ENCODE measurements around the gene NSUN4. TPM values are rescaled to one million over a fixed set of nuclear protein-coding genes. Genes with fewer than 3 reads are reported as not detected.
"Not testable (repeated sequence)": the region's sequence is repeated elsewhere in the genome, so short reads cannot be mapped to it uniquely, and the experiment has no call there.

The NSUN4 gene
- total and polyA plus RNA-seq, 10 donors: 7.2 to 35.2 (median 26.6) TPM

DNA sequence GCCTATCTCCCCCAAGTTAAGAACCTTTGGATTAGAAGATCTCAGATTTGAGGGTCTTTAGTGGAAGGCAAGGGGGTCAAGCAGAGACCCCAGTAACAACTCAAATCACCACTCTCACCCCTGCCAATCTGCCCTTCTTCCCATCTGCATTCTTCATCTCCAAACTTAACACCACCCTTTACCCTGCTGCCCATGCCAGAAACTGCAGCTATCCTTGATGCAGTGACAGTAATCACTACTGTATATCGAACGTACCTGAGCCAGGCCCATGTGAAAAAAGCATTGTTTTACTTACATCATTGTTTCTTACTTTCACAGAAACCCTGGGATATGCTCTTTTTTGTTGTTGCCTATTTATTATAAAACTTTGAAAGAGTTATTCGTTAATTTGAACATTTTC lies 26.5 kb downstream of the NSUN4 start:
- intact Hi-C loops (cut with DNase I; ENCODE audit: low total_unique reads): no loop called here
- no peak for DNase-seq
- H3K36me3 ChIP-seq: peaks cover 0 to 72% (median 45%) of the 10 kb centered on the region in 6 donors
- H3K27ac ChIP-seq: no peak overlapping the region
- no peak overlapping the region for H3K4me3 ChIP-seq
- TF ChIP-seq POLR2A (IDR thresholded peaks at IDR 0.05): no peak
- TF ChIP-seq, protein P1, sequence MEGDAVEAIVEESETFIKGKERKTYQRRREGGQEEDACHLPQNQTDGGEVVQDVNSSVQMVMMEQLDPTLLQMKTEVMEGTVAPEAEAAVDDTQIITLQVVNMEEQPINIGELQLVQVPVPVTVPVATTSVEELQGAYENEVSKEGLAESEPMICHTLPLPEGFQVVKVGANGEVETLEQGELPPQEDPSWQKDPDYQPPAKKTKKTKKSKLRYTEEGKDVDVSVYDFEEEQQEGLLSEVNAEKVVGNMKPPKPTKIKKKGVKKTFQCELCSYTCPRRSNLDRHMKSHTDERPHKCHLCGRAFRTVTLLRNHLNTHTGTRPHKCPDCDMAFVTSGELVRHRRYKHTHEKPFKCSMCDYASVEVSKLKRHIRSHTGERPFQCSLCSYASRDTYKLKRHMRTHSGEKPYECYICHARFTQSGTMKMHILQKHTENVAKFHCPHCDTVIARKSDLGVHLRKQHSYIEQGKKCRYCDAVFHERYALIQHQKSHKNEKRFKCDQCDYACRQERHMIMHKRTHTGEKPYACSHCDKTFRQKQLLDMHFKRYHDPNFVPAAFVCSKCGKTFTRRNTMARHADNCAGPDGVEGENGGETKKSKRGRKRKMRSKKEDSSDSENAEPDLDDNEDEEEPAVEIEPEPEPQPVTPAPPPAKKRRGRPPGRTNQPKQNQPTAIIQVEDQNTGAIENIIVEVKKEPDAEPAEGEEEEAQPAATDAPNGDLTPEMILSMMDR (IDR thresholded peaks at IDR 0.05 in 8 of 11, conservative IDR thresholded peaks at IDR 0.05 in 3 of 11): no peak
- no peak for TF ChIP-seq POLR2AphosphoS5 (IDR thresholded peaks at IDR 0.05)
- H3K27me3 ChIP-seq (replicated peaks in 1 of 7): no peaks in the 10 kb centered on the region
- H3K9me3 ChIP-seq: no peaks in the 10 kb centered on the region
- H3K4me1 ChIP-seq: peaks cover 0 to 18% (median 2%) of the 10 kb centered on the region in 6 donors
- WGBS, 5 donors: 89 to 94% (median 92%) methylated on average over 3 of the region's 3 CpGs

DNA sequence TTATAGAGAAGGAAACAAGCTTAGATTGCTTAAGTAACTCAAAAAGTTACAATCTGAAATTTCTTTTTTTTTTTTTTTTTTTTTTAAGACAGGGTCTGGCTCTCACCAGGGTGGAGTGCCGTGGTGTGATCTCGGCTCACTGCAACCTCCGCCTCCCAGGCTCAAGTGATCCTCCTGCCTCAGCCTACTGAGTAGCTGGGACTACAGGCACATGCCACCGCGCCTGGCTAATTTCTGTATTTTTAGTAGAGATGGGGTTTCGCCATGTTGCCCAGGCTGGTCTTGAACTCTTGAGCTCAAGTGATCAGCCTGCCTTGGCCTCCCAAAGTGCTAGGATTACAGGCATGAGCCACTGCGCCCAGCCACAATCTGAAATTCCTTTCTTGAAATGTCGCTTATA lies 27.1 kb downstream of the NSUN4 start:
- 95 to 99% (median 98%) methylated on average over 8 of the region's 8 CpGs for WGBS, 5 donors
- DNase-seq; H3K27ac ChIP-seq; H3K27me3 ChIP-seq (replicated peaks in 1 of 7); H3K9me3 ChIP-seq; H3K4me3 ChIP-seq; intact Hi-C loops (cut with DNase I; ENCODE audit: low total_unique reads): not testable (repeated sequence)
- peaks cover 0 to 21% (median 2%) of the 10 kb centered on the region in 6 donors for H3K4me1 ChIP-seq
- H3K36me3 ChIP-seq: peaks cover 0 to 66% (median 38%) of the 10 kb centered on the region in 6 donors

DNA sequence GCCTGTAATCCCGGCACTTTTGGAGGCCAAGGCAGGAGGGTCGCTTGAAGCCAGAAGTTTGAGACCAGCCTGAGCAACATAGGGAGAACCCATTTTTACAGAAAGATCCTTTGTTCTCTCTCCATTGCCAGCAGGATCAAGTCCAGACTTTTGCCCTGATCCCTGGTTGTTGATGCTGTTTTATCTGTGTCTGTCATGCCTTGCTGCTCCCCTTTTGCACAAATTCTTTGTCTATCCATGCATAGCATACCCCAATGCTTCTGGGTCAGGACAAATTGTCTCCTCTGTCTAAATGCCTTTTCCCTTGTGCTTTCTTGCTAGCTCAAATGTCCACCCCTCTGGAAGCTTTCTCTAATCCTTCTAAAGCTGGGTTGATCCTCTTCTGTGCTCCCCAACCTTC lies 28.2 kb downstream of the NSUN4 start:
- TF ChIP-seq POLR2A (IDR thresholded peaks at IDR 0.05) (no peak), POLR2AphosphoS5 (IDR thresholded peaks at IDR 0.05) (no peak)
- intact Hi-C loops (cut with DNase I; ENCODE audit: low total_unique reads): no loop called here

DNA sequence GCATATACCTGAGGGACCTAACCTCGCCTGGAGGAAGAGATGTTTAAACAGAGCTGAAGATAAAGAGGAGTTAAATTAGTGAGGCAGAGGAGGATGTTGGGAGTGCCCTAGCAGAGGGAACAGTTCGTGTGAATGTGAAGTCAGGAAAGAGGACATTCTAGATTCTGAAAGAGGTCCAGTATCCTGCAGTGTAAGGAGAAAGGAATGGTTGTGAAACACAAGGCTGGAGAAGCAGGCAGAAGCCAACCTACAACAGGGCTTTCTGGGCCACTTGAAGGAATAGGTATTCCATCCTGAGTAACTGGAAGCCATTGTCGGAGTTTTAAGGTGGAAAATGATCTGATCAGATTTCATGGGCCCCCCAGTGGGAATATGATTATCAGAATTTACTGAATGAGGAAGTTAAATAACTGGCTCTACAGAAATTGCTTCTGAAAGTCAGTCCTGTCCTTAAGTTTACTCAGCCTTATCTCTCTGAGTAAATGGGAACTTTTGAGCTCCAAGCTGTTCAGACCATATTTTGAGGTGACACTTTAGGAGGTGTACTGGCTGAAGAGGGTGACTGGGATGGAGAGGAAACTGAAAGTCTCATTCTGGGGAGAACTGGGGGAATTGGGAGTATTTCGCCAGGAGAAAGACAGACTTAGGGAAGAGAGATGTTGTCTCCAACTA lies 29.1 kb downstream of the NSUN4 start:
- WGBS, 5 donors: 65 to 76% (median 71%) methylated on average over 4 of the region's 4 CpGs

More for the DNA sequence above, 28.2 kb downstream of the NSUN4 start:
- no peak for DNase-seq
- H3K36me3 ChIP-seq: peaks cover 0 to 62% (median 27%) of the 10 kb centered on the region in 6 donors
- H3K27ac ChIP-seq: no peak overlapping the region
- H3K4me1 ChIP-seq: peaks cover 0 to 32% (median 7%) of the 10 kb centered on the region in 6 donors
- 92 to 98% (median 94%) methylated on average over 2 of the region's 2 CpGs for WGBS, 5 donors
- H3K4me3 ChIP-seq: no peak overlapping the region
- no peaks in the 10 kb centered on the region for H3K9me3 ChIP-seq
- no peaks in the 10 kb centered on the region for H3K27me3 ChIP-seq (replicated peaks in 1 of 7)

DNA sequence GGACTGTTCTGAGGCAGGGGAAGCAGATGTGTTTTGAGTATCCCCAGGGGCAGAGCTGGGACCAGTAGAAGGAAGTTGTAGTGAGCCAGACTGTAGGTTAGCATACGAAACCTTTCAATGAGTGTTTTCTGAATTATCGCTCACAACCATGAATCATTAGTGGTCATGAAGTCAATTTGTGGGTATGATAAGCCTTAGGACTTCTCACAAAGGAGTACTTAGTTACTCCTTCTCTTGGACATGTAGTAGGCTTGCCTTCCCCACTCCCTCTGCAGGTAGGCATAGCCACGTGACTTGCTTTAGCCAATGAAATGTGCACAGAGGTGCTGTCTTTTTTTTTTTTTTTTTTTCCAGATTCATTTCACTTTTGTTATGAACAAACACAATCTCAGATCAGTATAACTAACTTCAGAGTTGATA lies 29.6 kb downstream of the NSUN4 start:
- Histone ChIP-seq H3K9me3 (no peaks in the 10 kb centered on the region), H3K27ac (peak overlapping the region in 5 of 8 donors; percentile 6 to 58 (median 10)), H3K27me3 (replicated peaks in 1 of 7) (no peaks in the 10 kb centered on the region), H3K4me3 (no peak overlapping the region), H3K4me1 (peaks cover 0 to 33% (median 7%) of the 10 kb centered on the region in 6 donors), H3K36me3 (peaks cover 0 to 48% (median 16%) of the 10 kb centered on the region in 6 donors)
- DNase-seq: no peak
- intact Hi-C loops (cut with DNase I; ENCODE audit: low total_unique reads): no loop called here
- TF ChIP-seq, protein P1 (IDR thresholded peaks at IDR 0.05 in 8 of 11, conservative IDR thresholded peaks at IDR 0.05 in 3 of 11): no peak
- no peak for TF ChIP-seq POLR2AphosphoS5 (IDR thresholded peaks at IDR 0.05)
- 60 to 67% (median 61%) methylated on average over 3 of the region's 3 CpGs for WGBS, 5 donors

More for the DNA sequence above, 29.1 kb downstream of the NSUN4 start:
- Histone ChIP-seq H3K9me3 (no peaks in the 10 kb centered on the region), H3K27ac (peak overlapping the region in 4 of 8 donors; percentile 6 to 58 (median 28)), H3K27me3 (replicated peaks in 1 of 7) (no peaks in the 10 kb centered on the region), H3K36me3 (peaks cover 0 to 53% (median 20%) of the 10 kb centered on the region in 6 donors), H3K4me3 (no peak overlapping the region), H3K4me1 (peaks cover 0 to 33% (median 7%) of the 10 kb centered on the region in 6 donors)
- no peak for DNase-seq
- intact Hi-C loops (cut with DNase I; ENCODE audit: low total_unique reads): no loop called here
- no peak for TF ChIP-seq POLR2A (IDR thresholded peaks at IDR 0.05)
- TF ChIP-seq, protein P1 (IDR thresholded peaks at IDR 0.05 in 8 of 11, conservative IDR thresholded peaks at IDR 0.05 in 3 of 11): no peak
- TF ChIP-seq POLR2AphosphoS5 (IDR thresholded peaks at IDR 0.05): no peak

Data from spleen (tissue), 11 donors.